Activated effector memory CD4-positive, alpha-beta T cell treated with anti-CD3 and anti-CD28 coated beads, Interleukin-2, amount 50 U/mL, for 16 hours (primary cell): Measurements from ENCODE around the gene NUP160.
"Not testable (repeated sequence)": the region's sequence is repeated elsewhere in the genome, so short reads cannot be mapped to it uniquely, and the experiment has no call there.

ENCODE experiments used
- DNase-seq: peaks from one replicate; pipeline ENCODE4 v3.0.0-alpha.2; 2020

The NUP160 gene

GRCh38 chr11:47847892-47848699, at the start of gene NUP160:
Gene NUP160 (minus strand): TSS chr11:47848350. CDS start chr11:47848318, 32 bp downstream.
- DNase-seq = peak; percentile 97

GRCh38 chr11:47896199-47896598, 48.0 kb upstream of the NUP160 start:
- no peak for DNase-seq

GRCh38 chr11:47895035-47895434, 46.9 kb upstream of the NUP160 start:
- no peak for DNase-seq

GRCh38 chr11:47892546-47893276, 44.6 kb upstream of the NUP160 start:
- not testable (repeated sequence) for DNase-seq

- DNase-seq = no peak
Measured at GRCh38 chr11:47891886-47892285, 43.7 kb upstream of the NUP160 start.

GRCh38 chr11:47889714-47890441, 41.7 kb upstream of the NUP160 start:
- DNase-seq = no peak

GRCh38 chr11:47887910-47888569, 39.9 kb upstream of the NUP160 start:
- DNase-seq = no peak

- DNase-seq = no peak
Measured at GRCh38 chr11:47886096-47886495, 37.9 kb upstream of the NUP160 start.

GRCh38 chr11:47882437-47882836, 34.3 kb upstream of the NUP160 start:
- not testable (repeated sequence) for DNase-seq

- no peak for DNase-seq
Measured at GRCh38 chr11:47881145-47881544, 33.0 kb upstream of the NUP160 start.

- DNase-seq = no peak
Measured at GRCh38 chr11:47879259-47880158, 31.4 kb upstream of the NUP160 start.

GRCh38 chr11:47875858-47876257, 27.7 kb upstream of the NUP160 start:
- not testable (repeated sequence) for DNase-seq

GRCh38 chr11:47870404-47870803, 22.3 kb upstream of the NUP160 start:
- no peak for DNase-seq

- no peak for DNase-seq
Measured at GRCh38 chr11:47869544-47870393, 21.6 kb upstream of the NUP160 start.

GRCh38 chr11:47867823-47868222, 19.7 kb upstream of the NUP160 start:
- no peak for DNase-seq

- not testable (repeated sequence) for DNase-seq
Measured at GRCh38 chr11:47866892-47867291, 18.7 kb upstream of the NUP160 start.

GRCh38 chr11:47864901-47865300, 16.8 kb upstream of the NUP160 start:
- DNase-seq = no peak

- no peak for DNase-seq
Measured at GRCh38 chr11:47863898-47864430, 15.8 kb upstream of the NUP160 start.

- no peak for DNase-seq
Measured at GRCh38 chr11:47863189-47863897, 15.2 kb upstream of the NUP160 start.

- DNase-seq = no peak
Measured at GRCh38 chr11:47861728-47862127, 13.6 kb upstream of the NUP160 start.
